ENCODE data around the gene CCM2.

Gene CCM2

DNA sequence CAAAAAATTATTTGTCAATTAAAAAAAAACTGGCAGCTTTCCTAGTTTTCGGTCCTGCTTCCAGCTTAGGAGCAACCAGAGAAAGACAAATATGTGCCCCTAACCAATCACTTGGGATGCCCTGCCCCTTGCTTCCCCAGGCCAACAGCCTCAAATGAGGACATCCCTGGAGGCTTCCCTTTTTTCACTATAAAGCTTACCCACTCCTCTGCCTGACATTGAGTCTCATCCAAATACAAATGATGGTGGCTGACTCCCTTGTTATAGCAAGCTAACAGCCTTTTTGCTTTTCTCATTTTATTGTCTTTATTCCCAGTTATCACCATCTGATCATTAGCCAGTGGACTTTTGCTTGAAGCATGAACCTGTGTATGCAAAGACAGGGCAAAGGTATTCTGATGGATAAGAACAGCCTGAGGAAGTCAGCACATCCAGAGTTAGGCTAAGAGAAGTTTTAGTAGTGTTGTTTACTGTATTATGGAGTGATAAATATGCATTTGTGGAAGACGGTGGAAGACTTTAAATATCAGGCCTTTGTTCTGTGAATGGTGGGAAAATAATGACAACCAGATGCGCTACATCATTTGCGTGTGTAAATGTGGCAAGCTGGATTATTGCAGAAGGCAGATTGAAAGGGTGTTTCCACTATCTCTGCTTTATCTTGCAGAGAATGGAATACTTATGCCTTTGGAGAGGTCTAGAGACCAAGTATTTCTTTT lies 1.7 kb upstream of the CCM2 start:
- peak overlapping the region in 9 of 10 experiments; percentile 67 to 87 (median 80); a peak in 17 of 20 replicates for H3K4me3 ChIP-seq
- H4K20me1 ChIP-seq: peaks cover 18 to 29% (median 27%) of the 10 kb centered on the region in 11 experiments; a peak in 19 of 22 replicates
- peak overlapping the region; percentile 65 to 91 (median 84) for H3K4me2 ChIP-seq
- H3K9ac ChIP-seq: peak overlapping the region; percentile 79 to 93 (median 86); a peak in 19 of 22 replicates
- peaks cover 0 to 6% (median 0%) of the 10 kb centered on the region in 11 experiments; a peak in 2 of 22 replicates for H3K9me3 ChIP-seq (replicated peaks in 1 of 11)
- no peaks in the 10 kb centered on the region for H3K27me3 ChIP-seq
- H3K4me1 ChIP-seq: peaks cover 52 to 70% (median 63%) of the 10 kb centered on the region in 10 experiments
- peak overlapping the region; percentile 66 to 90 (median 80); a peak in 13 of 22 replicates for H3K27ac ChIP-seq
- H3K36me3 ChIP-seq: peaks cover 0 to 10% (median 6%) of the 10 kb centered on the region in 11 experiments; a peak in 7 of 22 replicates
- TF ChIP-seq Cebpa-rat (IDR thresholded peaks at IDR 0.05): no peak

DNA sequence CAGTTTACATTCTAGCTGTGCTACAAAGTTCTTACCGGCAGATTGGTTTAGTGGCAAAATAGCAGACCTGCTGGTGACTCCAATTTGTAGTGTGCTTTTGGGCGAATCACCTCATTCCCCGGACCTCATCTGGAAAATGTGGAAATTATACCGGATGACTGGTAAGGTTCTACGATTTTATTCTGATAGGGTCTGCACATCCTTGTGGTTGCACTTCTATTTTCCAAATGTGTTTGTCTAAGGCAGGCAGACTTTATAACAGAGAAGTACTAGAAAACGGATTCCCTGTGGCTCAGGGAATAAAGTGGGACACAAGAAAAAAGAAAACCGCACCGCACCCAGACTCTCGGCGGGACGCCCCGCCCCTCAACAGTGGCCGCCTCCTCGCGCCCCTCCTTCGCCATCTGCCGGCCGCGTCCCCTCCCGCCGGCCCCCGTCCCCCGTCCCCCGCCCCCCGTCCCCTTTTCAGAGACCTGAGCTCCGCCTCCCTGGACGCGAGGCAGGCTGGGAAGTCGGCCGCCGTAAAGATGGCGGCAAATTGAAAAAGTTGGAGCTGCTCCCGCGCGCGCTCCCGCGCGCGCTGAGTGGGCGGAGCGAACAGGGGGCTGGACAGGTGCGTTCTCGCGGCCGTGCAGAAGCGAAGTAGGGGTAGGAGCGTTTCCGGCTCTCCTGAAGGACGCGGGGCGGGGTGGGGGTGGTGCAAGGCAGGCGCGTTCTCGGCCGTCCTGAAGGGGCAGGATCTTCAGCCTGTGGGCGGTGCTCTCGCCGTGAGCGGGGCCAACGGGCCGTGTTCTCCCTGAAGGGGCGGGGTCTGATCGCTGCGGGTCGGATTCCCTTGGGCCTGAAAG lies 532 bp upstream of the CCM2 start:
- Histone ChIP-seq H3K4me2 (peak overlapping the region; percentile 65 to 91 (median 84)), H3K36me3 (peaks cover 0 to 10% (median 6%) of the 10 kb centered on the region in 11 experiments; a peak in 9 of 22 replicates), H4K20me1 (peaks cover 21 to 39% (median 35%) of the 10 kb centered on the region in 11 experiments; a peak in 19 of 22 replicates), H3K27me3 (no peaks in the 10 kb centered on the region), H3K9ac (peak overlapping the region; percentile 79 to 93 (median 86)), H3K4me3 (peak overlapping the region; percentile 67 to 87 (median 80)), H3K4me1 (peaks cover 53 to 70% (median 62%) of the 10 kb centered on the region in 10 experiments), H3K9me3 (replicated peaks in 1 of 11) (no peaks in the 10 kb centered on the region), H3K27ac (peak overlapping the region; percentile 78 to 90 (median 86))
- no peak for TF ChIP-seq Cebpa-rat (IDR thresholded peaks at IDR 0.05)

DNA sequence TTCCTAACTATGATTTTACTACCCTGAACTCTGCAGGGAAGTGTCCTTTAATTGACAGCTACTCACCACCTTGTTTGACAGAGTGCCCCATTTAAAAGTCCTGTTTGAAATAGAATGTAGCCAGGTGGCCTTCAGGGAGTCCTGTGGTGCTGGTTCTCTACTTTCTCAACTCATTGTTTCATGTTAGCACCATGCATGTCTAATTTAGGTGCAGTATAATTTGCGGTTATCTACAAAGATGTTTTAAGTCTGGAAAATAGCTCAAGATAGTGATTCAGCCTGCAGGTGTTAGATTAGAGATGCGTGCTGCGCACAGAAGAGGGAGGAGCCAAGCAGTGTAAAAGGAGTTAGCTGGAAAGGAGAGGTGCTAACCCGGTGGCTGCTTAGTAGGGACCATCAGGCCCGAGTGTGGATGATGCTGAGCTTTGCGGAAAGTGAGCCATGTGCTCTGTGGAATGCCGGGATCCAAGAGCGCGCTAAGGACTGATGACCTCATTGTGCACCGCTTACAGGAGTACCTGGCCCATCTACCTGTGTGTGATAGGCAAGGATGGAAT lies 1.2 kb downstream of the CCM2 start:
- peak overlapping the region in 8 of 11 experiments; percentile 14 to 86 (median 80); a peak in 11 of 22 replicates for H3K27ac ChIP-seq
- H3K27me3 ChIP-seq: no peaks in the 10 kb centered on the region
- peaks cover 0 to 15% (median 10%) of the 10 kb centered on the region in 11 experiments; a peak in 14 of 22 replicates for H3K36me3 ChIP-seq
- H3K4me1 ChIP-seq: peaks cover 43 to 68% (median 60%) of the 10 kb centered on the region in 10 experiments
- H3K4me2 ChIP-seq: peak overlapping the region; percentile 83 to 99 (median 92)
- TF ChIP-seq Cebpa-rat (IDR thresholded peaks at IDR 0.05): no peak
- peaks cover 21 to 57% (median 51%) of the 10 kb centered on the region in 11 experiments; a peak in 21 of 22 replicates for H4K20me1 ChIP-seq
- peak overlapping the region; percentile 79 to 93 (median 88) for H3K9ac ChIP-seq
- no peaks in the 10 kb centered on the region for H3K9me3 ChIP-seq (replicated peaks in 1 of 11)
- H3K4me3 ChIP-seq: peak overlapping the region; percentile 70 to 87 (median 80)

GRCh38 chr7:45001826-45002225 lies 1.8 kb downstream of the CCM2 start:
- H3K36me3 ChIP-seq: peaks cover 0 to 21% (median 13%) of the 10 kb centered on the region in 11 experiments; a peak in 14 of 22 replicates
- H4K20me1 ChIP-seq: peaks cover 21 to 63% (median 56%) of the 10 kb centered on the region in 11 experiments; a peak in 21 of 22 replicates
- no peaks in the 10 kb centered on the region for H3K9me3 ChIP-seq (replicated peaks in 1 of 11)
- peak overlapping the region in 9 of 10 experiments; percentile 70 to 87 (median 80); a peak in 12 of 20 replicates for H3K4me3 ChIP-seq
- peak overlapping the region in 8 of 11 experiments; percentile 81 to 93 (median 88); a peak in 9 of 22 replicates for H3K9ac ChIP-seq
- no peaks in the 10 kb centered on the region for H3K27me3 ChIP-seq
- no peak for TF ChIP-seq Cebpa-rat (IDR thresholded peaks at IDR 0.05)
- H3K4me1 ChIP-seq: peaks cover 41 to 63% (median 60%) of the 10 kb centered on the region in 10 experiments
- H3K27ac ChIP-seq: no peak overlapping the region
- peak overlapping the region; percentile 83 to 99 (median 92) for H3K4me2 ChIP-seq

GRCh38 chr7:45003789-45004188 lies 3.8 kb downstream of the CCM2 start:
- Histone ChIP-seq H3K27me3 (no peaks in the 10 kb centered on the region), H3K9ac (0 out of 22 replicates have a peak overlapping the region, but pooled peaks of 1 of the 11 experiments have one; percentile 31), H3K27ac (no peak overlapping the region), H4K20me1 (peaks cover 21 to 82% (median 69%) of the 10 kb centered on the region in 11 experiments; a peak in 21 of 22 replicates), H3K4me2 (no peak overlapping the region), H3K9me3 (replicated peaks in 1 of 11) (no peaks in the 10 kb centered on the region), H3K4me1 (peaks cover 34 to 60% (median 51%) of the 10 kb centered on the region in 10 experiments), H3K36me3 (peaks cover 0 to 40% (median 14%) of the 10 kb centered on the region in 11 experiments; a peak in 14 of 22 replicates), H3K4me3 (no peak overlapping the region)
- no peak for TF ChIP-seq Cebpa-rat (IDR thresholded peaks at IDR 0.05)

DNA sequence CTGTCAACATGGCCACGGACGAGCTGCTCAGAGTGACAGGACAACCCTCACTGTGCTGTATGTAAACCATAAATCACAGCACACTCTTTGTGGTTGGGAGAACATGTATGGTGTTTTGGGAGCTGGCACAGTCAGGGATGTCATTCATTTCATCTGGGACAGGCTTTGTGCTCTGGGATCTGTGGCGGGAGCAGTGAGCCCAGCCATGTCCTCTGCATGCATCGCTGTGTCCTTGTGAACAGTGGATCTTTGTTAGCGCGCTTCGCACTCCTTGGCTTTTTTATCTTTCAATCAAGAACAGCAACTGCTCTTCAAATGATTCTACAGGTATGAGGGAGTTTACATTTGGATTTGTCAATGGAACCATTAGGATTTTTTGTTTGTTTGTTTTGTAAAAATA lies 7.1 kb downstream of the CCM2 start:
- Histone ChIP-seq H3K27ac (no peak overlapping the region), H4K20me1 (peaks cover 7 to 100% (median 53%) of the 10 kb centered on the region in 11 experiments; a peak in 20 of 22 replicates)

DNA sequence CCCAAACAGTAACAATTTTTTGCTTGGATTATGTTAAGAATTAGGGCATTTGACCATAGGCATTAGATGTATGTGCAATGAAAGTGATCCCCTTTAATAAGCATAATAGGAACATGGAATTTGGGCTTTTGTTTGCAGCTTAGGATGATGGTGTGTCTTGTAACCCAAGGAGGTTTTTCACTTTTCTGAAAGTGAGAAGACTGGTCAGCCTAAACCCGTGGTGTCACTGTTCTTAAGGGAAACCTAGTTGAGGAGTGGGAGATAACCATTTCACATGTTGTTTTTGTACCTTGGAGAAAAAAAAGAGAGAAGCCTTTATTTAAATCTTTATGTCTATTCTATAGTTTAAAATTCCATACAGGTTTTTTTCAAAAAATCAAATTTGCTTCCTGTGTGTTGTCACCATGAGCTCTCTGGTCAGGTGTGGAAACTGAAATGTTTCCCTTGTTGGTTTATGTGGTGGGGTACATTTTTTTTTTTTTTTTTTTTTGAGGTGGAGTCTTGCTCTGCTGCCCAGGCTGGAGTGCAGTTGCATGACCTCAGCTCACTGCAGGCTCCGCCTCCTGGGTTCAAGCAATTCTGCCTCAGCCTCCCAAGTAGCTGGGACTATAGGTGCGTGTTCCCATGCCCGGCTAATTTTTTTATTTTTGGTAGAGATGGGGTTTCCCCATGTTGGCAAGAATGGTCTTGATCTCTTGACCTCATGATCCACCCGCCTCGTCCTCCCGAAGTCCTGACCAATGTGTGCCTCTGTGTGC lies 7.7 kb downstream of the CCM2 start:
- H3K4me1 ChIP-seq: peaks cover 19 to 39% (median 35%) of the 10 kb centered on the region in 10 experiments; a peak in 19 of 20 replicates
- peak overlapping the region in 5 of 11 experiments; percentile 5 to 29 (median 18); a peak in 3 of 22 replicates for H3K4me2 ChIP-seq
- H3K27ac ChIP-seq: no peak overlapping the region
- H3K9ac ChIP-seq: no peak overlapping the region
- no peak overlapping the region for H3K4me3 ChIP-seq
- H3K9me3 ChIP-seq (replicated peaks in 1 of 11): no peaks in the 10 kb centered on the region
- H4K20me1 ChIP-seq: peaks cover under 1 to 100% (median 46%) of the 10 kb centered on the region in 11 experiments; a peak in 20 of 22 replicates
- peaks cover 4 to 79% (median 29%) of the 10 kb centered on the region in 11 experiments; a peak in 19 of 22 replicates for H3K36me3 ChIP-seq
- TF ChIP-seq Cebpa-rat (IDR thresholded peaks at IDR 0.05): no peak
- no peaks in the 10 kb centered on the region for H3K27me3 ChIP-seq

More for the DNA sequence above, 7.1 kb downstream of the CCM2 start:
- peak overlapping the region in 6 of 11 experiments; percentile 5 to 29 (median 11); a peak in 5 of 22 replicates for H3K4me2 ChIP-seq
- peaks cover 4 to 73% (median 29%) of the 10 kb centered on the region in 11 experiments; a peak in 19 of 22 replicates for H3K36me3 ChIP-seq
- peaks cover 20 to 44% (median 36%) of the 10 kb centered on the region in 10 experiments for H3K4me1 ChIP-seq
- no peaks in the 10 kb centered on the region for H3K9me3 ChIP-seq (replicated peaks in 1 of 11)
- H3K4me3 ChIP-seq: no peak overlapping the region
- TF ChIP-seq Cebpa-rat (IDR thresholded peaks at IDR 0.05): no peak
- H3K9ac ChIP-seq: no peak overlapping the region
- no peaks in the 10 kb centered on the region for H3K27me3 ChIP-seq

Data from BLaER1 treated with 17β-estradiol and CSF1 and Interleukin-3, amounts not matched to agents 10 nM and 100 nM (cell line).